ENCODE data around the gene CADM4. TPM values are rescaled to one million over a fixed set of nuclear protein-coding genes. Genes with fewer than 3 reads are reported as not detected.

CADM4 gene
- total and polyA plus RNA-seq, 9 of the 15 experiments (the other 6 are each of a cell fraction or from before 2014, with no cell fraction given) = 0.03 to 4.6 (median 1.3) TPM

- no peak for TF ChIP-seq DDX20 (tag; IDR thresholded peaks at IDR 0.05; ENCODE audit: low read depth)
- TF ChIP-seq HDAC3 (IDR thresholded peaks at IDR 0.05; ENCODE audit: borderline replicate concordance, partially characterized antibody) = no peak
- TF ChIP-seq GABPB2 (CRISPR knock-in tag; conservative IDR thresholded peaks at IDR 0.05) = no peak
- TF ChIP-seq BHLHE40 (IDR thresholded peaks at IDR 0.05; ENCODE audit: low read length) = no peak
- TF ChIP-seq TCF7 (IDR thresholded peaks at IDR 0.05; ENCODE audit: borderline replicate concordance) = 0 out of 2 replicates have a peak, but pooled peaks have one; percentile 24
- no peak for TF ChIP-seq KAT2B (IDR thresholded peaks at IDR 0.05; ENCODE audit: low read depth, low read length)
- no peak for TF ChIP-seq SRSF7 (optimal IDR thresholded peaks at IDR 0.05; ENCODE audit: low read depth, low read length)
- TF ChIP-seq HLTF (IDR thresholded peaks at IDR 0.05) = peak; percentile 41; the same call in 1 of the 2 replicates
- no peak for TF ChIP-seq MCM3 (IDR thresholded peaks at IDR 0.05)
- TF ChIP-seq PRPF4 (IDR thresholded peaks at IDR 0.05; ENCODE audit: insufficient read depth, low read depth, low read length, poor library complexity, severe bottlenecking) = no peak
- TF ChIP-seq NCOA2 (IDR thresholded peaks at IDR 0.05; ENCODE audit: partially characterized antibody in 2 of 2) = no peak
- TF ChIP-seq ZNF583 (CRISPR knock-in tag; IDR thresholded peaks at IDR 0.05) = no peak
- 0 out of 2 replicates have a peak, but pooled peaks have one; percentile 17 for TF ChIP-seq SMARCE1 (IDR thresholded peaks at IDR 0.05)
- no peak for TF ChIP-seq NR4A1 (CRISPR knock-in tag; IDR thresholded peaks at IDR 0.05)
- TF ChIP-seq NR4A1 (tag; IDR thresholded peaks at IDR 0.05) = no peak
- no peak for TF ChIP-seq ZC3H11A (IDR thresholded peaks at IDR 0.05; ENCODE audit: low read depth, low read length)
- no peak for TF ChIP-seq XRCC4 (IDR thresholded peaks at IDR 0.05; ENCODE audit: extremely low read depth, insufficient read depth, insufficient read length)
- no peak for TF ChIP-seq ATF7 (IDR thresholded peaks at IDR 0.05)
- no peak for TF ChIP-seq STAT5B (CRISPR knock-in tag; IDR thresholded peaks at IDR 0.05)
- no peak for TF ChIP-seq TBP (optimal IDR thresholded peaks at IDR 0.05; ENCODE audit: low read depth, low read length)
- no peak for TF ChIP-seq ELF1 (tag; IDR thresholded peaks at IDR 0.05)
- no peak for TF ChIP-seq CBFA2T3 (IDR thresholded peaks at IDR 0.05)
- TF ChIP-seq MCM7 (IDR thresholded peaks at IDR 0.05) = no peak
- TF ChIP-seq RFX5 (IDR thresholded peaks at IDR 0.05; ENCODE audit: low read depth, low read length) = no peak
- TF ChIP-seq STAG1 (CRISPR knock-in tag; IDR thresholded peaks at IDR 0.05; ENCODE audit: borderline replicate concordance) = peak; percentile 24; the same call in 1 of the 2 replicates
- no peak for TF ChIP-seq CCAR2 (IDR thresholded peaks at IDR 0.05; ENCODE audit: low read depth, low read length)
- no peak for TF ChIP-seq ZNF77 (CRISPR knock-in tag; IDR thresholded peaks at IDR 0.05)
- TF ChIP-seq SRSF9 (IDR thresholded peaks at IDR 0.05; ENCODE audit: borderline replicate concordance, low read depth, low read length) = no peak
- TF ChIP-seq ZNF277 (CRISPR knock-in tag; IDR thresholded peaks at IDR 0.05; ENCODE audit: borderline replicate concordance) = no peak
- TF ChIP-seq ZNF589 (CRISPR knock-in tag; IDR thresholded peaks at IDR 0.05; ENCODE audit: low read depth) = no peak
- TF ChIP-seq ZNF507 (tag; conservative IDR thresholded peaks at IDR 0.05) = no peak
- TF ChIP-seq ZNF41 (CRISPR knock-in tag; conservative IDR thresholded peaks at IDR 0.05) = no peak
- no peak for TF ChIP-seq POU5F1 (IDR thresholded peaks at IDR 0.05; ENCODE audit: borderline replicate concordance, low read depth, low read length, partially characterized antibody)
Observed at GRCh38 chr19:43639519-43640423, at the start of gene CADM4 (continued).
